HL-60 (cell line): ENCODE data around the gene NRL.

ENCODE experiments used
- POLR2AphosphoS5 ChIP-seq: IDR thresholded peaks from 2 replicates; pipeline ENCODE4 v1.6.1; 2012; ENCODE audit warnings: low read depth
- TF ChIP-seq, protein P1 (sequence below): IDR thresholded peaks from one replicate; pipeline ENCODE4 v1.5.1; 2011; ENCODE audit warnings: low read length, control low read depth, inconsistent platforms; ENCODE audit not compliant: insufficient read depth

DNA sequence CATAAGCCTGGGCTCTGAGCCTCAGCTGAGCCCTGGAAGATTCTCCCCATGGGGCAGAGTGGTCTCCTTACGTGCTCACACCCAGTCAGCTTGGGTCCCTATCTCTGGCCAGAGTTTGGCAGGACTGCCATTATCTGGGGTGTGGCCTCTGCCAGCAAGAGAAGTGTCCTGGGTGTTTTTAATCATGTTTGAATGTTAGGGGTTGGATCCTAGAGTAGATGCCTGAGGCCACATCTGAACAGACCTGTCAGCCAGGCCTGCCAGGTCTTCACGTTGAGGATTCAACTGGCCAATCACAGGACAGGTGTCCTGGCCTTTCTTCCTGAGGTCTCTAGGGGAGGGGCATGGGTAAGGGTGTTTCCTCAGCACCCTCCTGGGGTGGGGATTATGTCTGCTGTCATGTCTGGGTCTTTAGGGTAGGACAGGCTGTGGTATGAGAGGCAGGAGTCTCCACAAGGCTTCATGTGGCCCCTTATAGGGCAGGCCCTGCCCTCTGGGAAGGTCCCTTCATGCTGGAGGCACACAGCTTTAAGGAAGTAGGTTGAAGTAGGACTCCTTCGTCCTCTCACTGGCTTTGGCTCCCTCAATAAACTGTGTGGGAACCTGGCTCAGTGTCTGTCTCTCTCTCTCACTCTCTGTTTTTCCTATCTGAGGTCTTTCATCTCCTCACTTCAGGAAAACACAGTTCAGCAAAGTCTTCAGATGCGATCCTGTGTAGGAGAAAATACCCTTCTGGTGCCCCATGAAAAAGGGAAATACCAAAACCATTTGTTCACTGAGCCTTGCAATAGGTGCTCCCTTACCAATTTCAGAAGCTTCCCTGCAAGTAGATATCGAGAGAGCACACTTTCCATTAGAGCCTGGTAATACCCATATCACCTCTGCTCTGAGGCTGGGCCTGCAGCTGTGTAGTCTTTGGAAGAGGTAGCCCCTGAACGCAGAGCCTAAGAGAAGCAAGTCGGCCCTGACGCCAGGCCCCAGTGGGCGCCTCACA lies 9.0 kb upstream of the NRL start:
- TF ChIP-seq, protein P1, sequence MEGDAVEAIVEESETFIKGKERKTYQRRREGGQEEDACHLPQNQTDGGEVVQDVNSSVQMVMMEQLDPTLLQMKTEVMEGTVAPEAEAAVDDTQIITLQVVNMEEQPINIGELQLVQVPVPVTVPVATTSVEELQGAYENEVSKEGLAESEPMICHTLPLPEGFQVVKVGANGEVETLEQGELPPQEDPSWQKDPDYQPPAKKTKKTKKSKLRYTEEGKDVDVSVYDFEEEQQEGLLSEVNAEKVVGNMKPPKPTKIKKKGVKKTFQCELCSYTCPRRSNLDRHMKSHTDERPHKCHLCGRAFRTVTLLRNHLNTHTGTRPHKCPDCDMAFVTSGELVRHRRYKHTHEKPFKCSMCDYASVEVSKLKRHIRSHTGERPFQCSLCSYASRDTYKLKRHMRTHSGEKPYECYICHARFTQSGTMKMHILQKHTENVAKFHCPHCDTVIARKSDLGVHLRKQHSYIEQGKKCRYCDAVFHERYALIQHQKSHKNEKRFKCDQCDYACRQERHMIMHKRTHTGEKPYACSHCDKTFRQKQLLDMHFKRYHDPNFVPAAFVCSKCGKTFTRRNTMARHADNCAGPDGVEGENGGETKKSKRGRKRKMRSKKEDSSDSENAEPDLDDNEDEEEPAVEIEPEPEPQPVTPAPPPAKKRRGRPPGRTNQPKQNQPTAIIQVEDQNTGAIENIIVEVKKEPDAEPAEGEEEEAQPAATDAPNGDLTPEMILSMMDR = no peak
- no peak for TF ChIP-seq POLR2AphosphoS5
